Measurements from ENCODE around the gene ACSL6.

Gene ACSL6

GRCh38 chr5:131986161-131986912 is 25.1 kb downstream of the ACSL6 start:
- TF ChIP-seq, protein P1, sequence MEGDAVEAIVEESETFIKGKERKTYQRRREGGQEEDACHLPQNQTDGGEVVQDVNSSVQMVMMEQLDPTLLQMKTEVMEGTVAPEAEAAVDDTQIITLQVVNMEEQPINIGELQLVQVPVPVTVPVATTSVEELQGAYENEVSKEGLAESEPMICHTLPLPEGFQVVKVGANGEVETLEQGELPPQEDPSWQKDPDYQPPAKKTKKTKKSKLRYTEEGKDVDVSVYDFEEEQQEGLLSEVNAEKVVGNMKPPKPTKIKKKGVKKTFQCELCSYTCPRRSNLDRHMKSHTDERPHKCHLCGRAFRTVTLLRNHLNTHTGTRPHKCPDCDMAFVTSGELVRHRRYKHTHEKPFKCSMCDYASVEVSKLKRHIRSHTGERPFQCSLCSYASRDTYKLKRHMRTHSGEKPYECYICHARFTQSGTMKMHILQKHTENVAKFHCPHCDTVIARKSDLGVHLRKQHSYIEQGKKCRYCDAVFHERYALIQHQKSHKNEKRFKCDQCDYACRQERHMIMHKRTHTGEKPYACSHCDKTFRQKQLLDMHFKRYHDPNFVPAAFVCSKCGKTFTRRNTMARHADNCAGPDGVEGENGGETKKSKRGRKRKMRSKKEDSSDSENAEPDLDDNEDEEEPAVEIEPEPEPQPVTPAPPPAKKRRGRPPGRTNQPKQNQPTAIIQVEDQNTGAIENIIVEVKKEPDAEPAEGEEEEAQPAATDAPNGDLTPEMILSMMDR (IDR thresholded peaks at IDR 0.05; ENCODE audit: insufficient read depth, low read depth, low read length, missing control alignments) = no peak
- no peak for DNase-seq (ENCODE audit: low read depth)
- no peak overlapping the region for H3K4me3 ChIP-seq (ENCODE audit: low read length)

DNA sequence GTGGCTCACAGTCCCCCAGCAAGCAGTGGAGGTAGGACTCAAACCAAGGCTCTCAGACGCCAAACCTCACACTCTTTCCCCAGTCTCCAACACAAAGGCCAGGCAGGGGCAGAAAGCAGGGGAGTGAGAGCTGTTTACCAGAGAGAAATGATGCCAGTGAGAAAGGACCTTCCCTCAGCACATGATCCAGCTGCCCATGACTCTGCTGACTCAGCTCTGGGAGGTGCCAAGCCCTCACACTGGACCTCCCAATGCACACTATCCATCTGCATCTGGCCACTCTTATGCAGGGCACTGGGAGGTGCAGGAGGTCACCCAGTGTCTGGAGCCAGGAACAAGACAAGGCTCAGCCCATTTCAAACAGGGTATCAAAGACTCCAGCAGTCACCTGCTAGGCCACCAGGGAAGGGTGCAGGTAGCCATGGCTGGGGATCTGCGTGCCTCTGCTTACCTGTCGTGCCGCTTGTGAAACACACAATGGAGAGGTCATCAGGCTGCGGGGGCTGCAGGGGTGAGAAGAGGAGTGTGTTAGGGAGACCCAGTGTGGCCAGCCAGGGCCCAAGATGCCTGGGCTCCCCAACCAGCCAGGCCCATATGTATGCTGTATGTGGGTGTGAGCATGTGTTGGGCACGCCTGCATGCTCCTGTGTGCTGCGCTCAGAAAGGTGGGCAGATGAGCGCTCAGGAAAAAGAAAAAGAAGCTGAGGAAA is 26.3 kb downstream of the ACSL6 start:
- TF ChIP-seq, protein P1 (IDR thresholded peaks at IDR 0.05; ENCODE audit: insufficient read depth, low read depth, low read length, missing control alignments) = no peak
- no peak for DNase-seq (ENCODE audit: low read depth)
- no peak overlapping the region for H3K4me3 ChIP-seq (ENCODE audit: low read length)

GRCh38 chr5:131983244-131983771 is 28.1 kb downstream of the ACSL6 start:
- H3K4me3 ChIP-seq (ENCODE audit: low read length) = no peak overlapping the region
- TF ChIP-seq, protein P1 (IDR thresholded peaks at IDR 0.05; ENCODE audit: insufficient read depth, low read depth, low read length, missing control alignments) = no peak
- no peak for DNase-seq (ENCODE audit: low read depth)

- peak; percentile 46 for DNase-seq (ENCODE audit: low read depth)
- TF ChIP-seq, protein P1 (IDR thresholded peaks at IDR 0.05; ENCODE audit: insufficient read depth, low read depth, low read length, missing control alignments) = no peak
- no peak overlapping the region for H3K4me3 ChIP-seq (ENCODE audit: low read length)
Measured at GRCh38 chr5:131981516-131981915, 29.9 kb downstream of the ACSL6 start.

GRCh38 chr5:131980696-131981095 is 30.8 kb downstream of the ACSL6 start:
- no peak overlapping the region for H3K4me3 ChIP-seq (ENCODE audit: low read length)
- TF ChIP-seq, protein P1 (IDR thresholded peaks at IDR 0.05; ENCODE audit: insufficient read depth, low read depth, low read length, missing control alignments) = no peak
- no peak for DNase-seq (ENCODE audit: low read depth)

GRCh38 chr5:131979816-131980215 is 31.6 kb downstream of the ACSL6 start:
- H3K4me3 ChIP-seq (ENCODE audit: low read length) = no peak overlapping the region
- TF ChIP-seq, protein P1 (IDR thresholded peaks at IDR 0.05; ENCODE audit: insufficient read depth, low read depth, low read length, missing control alignments) = no peak
- no peak for DNase-seq (ENCODE audit: low read depth)
